Activated T-helper 1 cell treated with Interleukin-2 at 50 U/mL for 16 hours (primary cell): ENCODE measurements around the gene EPS8.

Source experiments
- DNase-seq: peaks from one replicate; pipeline ENCODE4 v3.0.0-alpha.2; 2020; ENCODE audit warnings: low read depth

The EPS8 gene

GRCh38 chr12:15717940-15718567 is 71.1 kb downstream of the EPS8 start:
- DNase-seq: no peak

- no peak for DNase-seq
Observed at GRCh38 chr12:15716581-15716980, 72.6 kb downstream of the EPS8 start.

GRCh38 chr12:15714256-15714655 is 74.9 kb downstream of the EPS8 start:
- DNase-seq: no peak

- DNase-seq: no peak
Observed at GRCh38 chr12:15712823-15713660, 76.1 kb downstream of the EPS8 start.

GRCh38 chr12:15712160-15712559 is 77.0 kb downstream of the EPS8 start:
- DNase-seq: no peak

GRCh38 chr12:15710860-15711510 is 78.2 kb downstream of the EPS8 start:
- DNase-seq: no peak

GRCh38 chr12:15709551-15709950 is 79.6 kb downstream of the EPS8 start:
- no peak for DNase-seq

GRCh38 chr12:15708396-15709076 is 80.7 kb downstream of the EPS8 start:
- DNase-seq: no peak

GRCh38 chr12:15707516-15708199 is 81.5 kb downstream of the EPS8 start:
- DNase-seq: no peak

GRCh38 chr12:15706010-15706676 is 83.0 kb downstream of the EPS8 start:
- DNase-seq: no peak

- no peak for DNase-seq
Observed at GRCh38 chr12:15705606-15706005, 83.6 kb downstream of the EPS8 start.

GRCh38 chr12:15702276-15702675 is 86.9 kb downstream of the EPS8 start:
- DNase-seq: no peak

GRCh38 chr12:15701631-15702156 is 87.5 kb downstream of the EPS8 start:
- no peak for DNase-seq

GRCh38 chr12:15701206-15701605 is 88.0 kb downstream of the EPS8 start:
- no peak for DNase-seq

- no peak for DNase-seq
Observed at GRCh38 chr12:15700595-15700994, 88.6 kb downstream of the EPS8 start.

GRCh38 chr12:15699886-15700285 is 89.3 kb downstream of the EPS8 start:
- no peak for DNase-seq

- DNase-seq: no peak
Observed at GRCh38 chr12:15698377-15698871, 90.8 kb downstream of the EPS8 start.

GRCh38 chr12:15697201-15697600 is 92.0 kb downstream of the EPS8 start:
- DNase-seq: no peak

GRCh38 chr12:15693228-15693911 is 95.8 kb downstream of the EPS8 start:
- DNase-seq: no peak

GRCh38 chr12:15691388-15691787 is 97.8 kb downstream of the EPS8 start:
- no peak for DNase-seq
